ENCODE data around the gene EFCC1. TPM values are rescaled to one million over a fixed set of nuclear protein-coding genes. Genes with fewer than 3 reads are reported as not detected.

EFCC1 gene
- total RNA-seq, 1 experiment from 2014 or later: 1.0 TPM

DNA sequence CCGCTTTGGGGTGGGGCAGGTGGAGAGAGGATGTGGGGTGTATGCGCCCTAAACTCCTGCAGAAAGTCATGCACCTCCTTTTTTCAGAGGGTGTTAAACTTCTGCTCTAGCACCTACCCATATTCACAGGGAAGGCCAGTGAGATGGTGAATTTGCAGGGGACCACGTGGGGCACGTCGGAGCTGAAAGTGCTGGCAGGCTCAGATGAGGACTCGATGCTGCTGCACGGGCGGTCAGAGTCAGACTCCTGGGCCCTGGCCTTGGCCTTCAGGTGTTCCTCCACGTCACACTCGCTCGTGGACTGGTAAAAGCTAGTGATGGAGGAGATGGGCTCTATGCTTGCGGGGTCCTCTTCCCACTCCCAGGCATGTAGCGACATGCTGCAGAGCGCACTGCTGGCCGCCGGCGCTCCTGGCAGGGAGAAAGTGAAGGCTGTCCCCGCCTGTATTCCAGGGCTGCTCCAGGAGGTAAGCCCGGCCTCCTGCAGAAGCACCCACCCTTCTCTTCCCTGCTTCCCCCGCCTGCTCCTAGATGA is 8.1 kb upstream of the EFCC1 start:
- ATAC-seq (no peak), DNase-seq (ENCODE audit: low read depth, low spot score) (no peak)
- Histone ChIP-seq H3K9me3 (ENCODE audit: control insufficient read depth in 1 of 2, insufficient read depth in 1 of 2, low read depth in 1 of 2, low read length in 2 of 2) (no peaks in the 10 kb centered on the region), H4K20me1 (ENCODE audit: insufficient read depth) (no peaks in the 10 kb centered on the region), H3K9ac (ENCODE audit: low read length) (no peak overlapping the region), H3K36me3 (ENCODE audit: control insufficient read depth in 1 of 2, insufficient read depth in 2 of 2, low read length in 2 of 2) (no peaks in the 10 kb centered on the region), H2AFZ (ENCODE audit: low read depth, low read length, poor library complexity, severe bottlenecking) (no peak overlapping the region), H3K4me3 (replicated peaks in 1 of 2; ENCODE audit: low read depth in 1 of 2, low read length in 2 of 2) (no peak overlapping the region), H3K79me2 (ENCODE audit: insufficient read depth, low read length) (no peaks in the 10 kb centered on the region), H3K27ac (ENCODE audit: low read depth, low read length) (no peak overlapping the region), H3K4me1 (ENCODE audit: control insufficient read depth in 1 of 2, insufficient read depth in 2 of 2, low read length in 2 of 2) (peaks cover 7 to 13% of the 10 kb centered on the region in 2 experiments; a peak in 3 of 4 replicates), H3K4me2 (ENCODE audit: low read length) (no peak overlapping the region), H3K9me2 (ENCODE audit: insufficient read depth) (no peaks in the 10 kb centered on the region), H3K27me3 (ENCODE audit: insufficient read depth, low read length) (no peaks in the 10 kb centered on the region)
- no peak for TF ChIP-seq POLR2AphosphoS5 (IDR thresholded peaks at IDR 0.05; ENCODE audit: low read depth, low read length)
- no peak for TF ChIP-seq EGR1 (IDR thresholded peaks at IDR 0.05; ENCODE audit: low read depth)
- TF ChIP-seq, protein P1, sequence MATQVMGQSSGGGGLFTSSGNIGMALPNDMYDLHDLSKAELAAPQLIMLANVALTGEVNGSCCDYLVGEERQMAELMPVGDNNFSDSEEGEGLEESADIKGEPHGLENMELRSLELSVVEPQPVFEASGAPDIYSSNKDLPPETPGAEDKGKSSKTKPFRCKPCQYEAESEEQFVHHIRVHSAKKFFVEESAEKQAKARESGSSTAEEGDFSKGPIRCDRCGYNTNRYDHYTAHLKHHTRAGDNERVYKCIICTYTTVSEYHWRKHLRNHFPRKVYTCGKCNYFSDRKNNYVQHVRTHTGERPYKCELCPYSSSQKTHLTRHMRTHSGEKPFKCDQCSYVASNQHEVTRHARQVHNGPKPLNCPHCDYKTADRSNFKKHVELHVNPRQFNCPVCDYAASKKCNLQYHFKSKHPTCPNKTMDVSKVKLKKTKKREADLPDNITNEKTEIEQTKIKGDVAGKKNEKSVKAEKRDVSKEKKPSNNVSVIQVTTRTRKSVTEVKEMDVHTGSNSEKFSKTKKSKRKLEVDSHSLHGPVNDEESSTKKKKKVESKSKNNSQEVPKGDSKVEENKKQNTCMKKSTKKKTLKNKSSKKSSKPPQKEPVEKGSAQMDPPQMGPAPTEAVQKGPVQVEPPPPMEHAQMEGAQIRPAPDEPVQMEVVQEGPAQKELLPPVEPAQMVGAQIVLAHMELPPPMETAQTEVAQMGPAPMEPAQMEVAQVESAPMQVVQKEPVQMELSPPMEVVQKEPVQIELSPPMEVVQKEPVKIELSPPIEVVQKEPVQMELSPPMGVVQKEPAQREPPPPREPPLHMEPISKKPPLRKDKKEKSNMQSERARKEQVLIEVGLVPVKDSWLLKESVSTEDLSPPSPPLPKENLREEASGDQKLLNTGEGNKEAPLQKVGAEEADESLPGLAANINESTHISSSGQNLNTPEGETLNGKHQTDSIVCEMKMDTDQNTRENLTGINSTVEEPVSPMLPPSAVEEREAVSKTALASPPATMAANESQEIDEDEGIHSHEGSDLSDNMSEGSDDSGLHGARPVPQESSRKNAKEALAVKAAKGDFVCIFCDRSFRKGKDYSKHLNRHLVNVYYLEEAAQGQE (IDR thresholded peaks at IDR 0.05; ENCODE audit: low read depth): no peak
- TF ChIP-seq EZH2phosphoT487 (IDR thresholded peaks at IDR 0.05; ENCODE audit: borderline replicate concordance): no peak
- TF ChIP-seq, protein P2, sequence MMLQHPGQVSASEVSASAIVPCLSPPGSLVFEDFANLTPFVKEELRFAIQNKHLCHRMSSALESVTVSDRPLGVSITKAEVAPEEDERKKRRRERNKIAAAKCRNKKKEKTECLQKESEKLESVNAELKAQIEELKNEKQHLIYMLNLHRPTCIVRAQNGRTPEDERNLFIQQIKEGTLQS (IDR thresholded peaks at IDR 0.05): no peak
- no peak for TF ChIP-seq JUND (IDR thresholded peaks at IDR 0.05)
- no peak for TF ChIP-seq RAD21 (IDR thresholded peaks at IDR 0.05; ENCODE audit: low read depth)
- no peak for TF ChIP-seq SIN3A (IDR thresholded peaks at IDR 0.05; ENCODE audit: low read depth)
- TF ChIP-seq, protein P3, sequence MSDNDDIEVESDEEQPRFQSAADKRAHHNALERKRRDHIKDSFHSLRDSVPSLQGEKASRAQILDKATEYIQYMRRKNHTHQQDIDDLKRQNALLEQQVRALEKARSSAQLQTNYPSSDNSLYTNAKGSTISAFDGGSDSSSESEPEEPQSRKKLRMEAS (IDR thresholded peaks at IDR 0.05): no peak
- TF ChIP-seq CEBPB (IDR thresholded peaks at IDR 0.05; ENCODE audit: low read depth): no peak
- TF ChIP-seq POLR2A (IDR thresholded peaks at IDR 0.05; ENCODE audit: borderline replicate concordance, extremely low read depth, insufficient read depth, insufficient read length): no peak
- intact Hi-C loops (cut with micrococcal nuclease): no loop called here
- no TSS peak for BruUV-seq (replicated peaks)
- ChIA-PET CTCF (interaction anchor here (1.5 kb wide), 1 partner anchor 22 kb away, joined by 7 read pairs; no protein-coding TSS in a partner anchor), POLR2A (no interaction called here), RAD21 (ENCODE audit: low non-redundant PET in 1 of 2, low total read pairs in 2 of 2, uncharacterized antibody in 2 of 2, unreplicated experiment in 2 of 2) (no interaction called here)
